ENCODE data around the gene PIGL. TPM values are rescaled to one million over a fixed set of nuclear protein-coding genes. Genes with fewer than 3 reads are reported as not detected.
A peak's percentile ranks its signal among the peaks of the same experiment; 100 is the strongest.

PIGL gene
- total RNA-seq: 14.7 and 19.6 TPM in 2 replicates

GRCh38 chr17:16217002-16217635, at the start of gene PIGL:
TSS of gene PIGL (plus strand) at chr17:16217210. CDS start at chr17:16217227, 17 bp downstream.
- DNase-seq (ENCODE audit: low read depth): peak; percentile 95
- no peak for TF ChIP-seq CTCF (IDR thresholded peaks at IDR 0.05; ENCODE audit: insufficient read depth, low read depth, low read length)
- H3K4me3 ChIP-seq (ENCODE audit: low read depth, low read length): peak within 1 kb of the TSS; percentile 94

- TF ChIP-seq CTCF (IDR thresholded peaks at IDR 0.05; ENCODE audit: insufficient read depth, low read depth, low read length): no peak
- H3K4me3 ChIP-seq (ENCODE audit: low read depth, low read length): no peak overlapping the region
- no peak for DNase-seq (ENCODE audit: low read depth)
Observed at GRCh38 chr17:16171613-16172012, 45.4 kb upstream of the PIGL start.

GRCh38 chr17:16178836-16179235, 38.2 kb upstream of the PIGL start:
- no peak for TF ChIP-seq CTCF (IDR thresholded peaks at IDR 0.05; ENCODE audit: insufficient read depth, low read depth, low read length)
- no peak for DNase-seq (ENCODE audit: low read depth)
- no peak overlapping the region for H3K4me3 ChIP-seq (ENCODE audit: low read depth, low read length)

- TF ChIP-seq CTCF (IDR thresholded peaks at IDR 0.05; ENCODE audit: insufficient read depth, low read depth, low read length): no peak
- DNase-seq (ENCODE audit: low read depth): no peak
- no peak overlapping the region for H3K4me3 ChIP-seq (ENCODE audit: low read depth, low read length)
Observed at GRCh38 chr17:16181581-16181980, 35.4 kb upstream of the PIGL start.

GRCh38 chr17:16187642-16188041, 29.4 kb upstream of the PIGL start:
- DNase-seq (ENCODE audit: low read depth): no peak
- no peak overlapping the region for H3K4me3 ChIP-seq (ENCODE audit: low read depth, low read length)
- no peak for TF ChIP-seq CTCF (IDR thresholded peaks at IDR 0.05; ENCODE audit: insufficient read depth, low read depth, low read length)

- no peak overlapping the region for H3K4me3 ChIP-seq (ENCODE audit: low read depth, low read length)
- no peak for DNase-seq (ENCODE audit: low read depth)
- no peak for TF ChIP-seq CTCF (IDR thresholded peaks at IDR 0.05; ENCODE audit: insufficient read depth, low read depth, low read length)
Observed at GRCh38 chr17:16189791-16190348, 27.1 kb upstream of the PIGL start.
